ENCODE measurements around the gene TMEM50B.
"Not testable (repeated sequence)": the region's sequence is repeated elsewhere in the genome, so short reads cannot be mapped to it uniquely, and the experiment has no call there.

TMEM50B gene

DNA sequence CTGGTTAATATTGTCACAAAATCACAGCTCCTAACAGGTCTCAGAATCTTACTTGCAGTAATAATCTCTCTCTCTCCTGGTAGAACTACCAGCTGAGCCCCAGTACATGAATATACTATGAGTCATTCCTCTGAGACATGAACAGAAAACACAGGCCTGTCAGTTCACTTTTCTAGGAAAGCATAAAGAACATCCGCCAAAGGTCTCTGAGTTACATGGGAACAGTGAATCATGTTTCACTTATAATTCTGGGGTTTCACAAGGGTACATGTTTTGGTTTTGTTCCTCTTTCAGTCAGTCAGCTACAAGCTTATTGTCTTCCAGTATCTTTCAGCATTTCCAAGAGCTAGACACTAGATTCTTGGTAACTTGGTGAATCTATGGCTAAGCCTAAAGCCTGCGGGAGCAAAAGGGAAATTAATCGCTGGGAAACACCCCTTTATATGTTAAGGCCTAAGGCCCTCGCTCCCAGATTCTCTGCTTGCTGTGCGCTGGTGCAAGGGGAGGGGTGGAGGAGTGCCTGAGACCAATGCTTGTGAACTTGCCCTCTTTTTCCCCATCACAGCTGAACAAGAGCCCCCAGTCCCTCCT lies 44.9 kb downstream of the TMEM50B start:
- in situ Hi-C loops (cut with MboI; ENCODE audit: low pct_unique_long_range_greater_than_20kb, low sequenced_read_pairs) = no loop called here
- peak; percentile 78 for DNase-seq

DNA sequence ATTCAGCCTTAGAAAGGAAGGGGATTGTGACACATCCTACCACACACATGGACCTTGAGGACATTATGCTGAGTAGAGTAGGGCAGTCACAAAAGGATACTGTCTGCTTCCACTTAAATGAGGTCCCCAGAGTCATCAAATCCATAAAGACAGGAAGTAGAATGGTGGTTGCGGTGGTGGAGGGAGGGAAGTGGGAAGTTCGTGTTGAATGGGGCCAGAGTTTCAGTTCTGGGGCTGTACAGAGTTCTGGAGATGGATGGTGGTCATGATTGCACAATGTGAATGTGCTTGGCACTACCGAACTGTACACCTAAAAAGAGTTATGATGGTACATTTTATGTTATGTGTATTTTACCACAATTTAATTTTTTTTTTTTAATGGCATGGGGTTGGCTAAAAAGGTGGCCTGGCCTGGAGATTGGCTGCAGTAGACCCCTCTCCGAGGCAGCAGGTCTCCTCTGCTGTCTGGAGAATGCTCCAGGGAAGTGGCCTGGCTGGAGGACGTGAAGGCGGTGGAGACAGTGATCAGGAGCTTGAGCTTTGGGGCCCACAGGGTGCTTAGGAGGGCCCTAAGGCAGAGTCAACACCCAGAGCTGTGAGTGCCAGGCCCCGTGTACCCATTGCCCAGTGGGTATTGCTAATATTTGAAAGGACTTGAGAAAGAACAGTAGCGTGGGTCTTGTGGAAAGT lies 46.2 kb downstream of the TMEM50B start:
- DNase-seq = peak; percentile 86
- in situ Hi-C loops (cut with MboI; ENCODE audit: low pct_unique_long_range_greater_than_20kb, low sequenced_read_pairs) = no loop called here

DNA sequence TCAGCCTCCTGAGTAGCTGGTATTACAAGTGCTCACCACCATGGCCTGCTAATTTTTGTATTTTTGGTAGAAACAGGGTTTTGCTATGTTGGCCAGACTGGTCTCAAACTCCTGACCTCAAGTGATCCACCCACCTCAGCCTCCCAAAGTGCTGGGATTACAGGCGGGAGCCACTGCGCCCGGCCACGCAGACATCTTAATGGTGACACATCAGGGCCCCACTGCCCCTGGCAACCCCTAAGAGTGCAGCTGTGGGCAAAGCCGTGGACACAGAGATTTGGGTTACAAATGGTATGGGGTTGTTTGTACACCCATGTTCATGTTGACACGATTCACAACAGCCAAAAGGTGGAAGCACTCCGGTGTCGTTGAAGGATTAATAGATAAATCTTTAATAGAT lies 46.8 kb downstream of the TMEM50B start:
- in situ Hi-C loops (cut with MboI; ENCODE audit: low pct_unique_long_range_greater_than_20kb, low sequenced_read_pairs) = no loop called here

DNA sequence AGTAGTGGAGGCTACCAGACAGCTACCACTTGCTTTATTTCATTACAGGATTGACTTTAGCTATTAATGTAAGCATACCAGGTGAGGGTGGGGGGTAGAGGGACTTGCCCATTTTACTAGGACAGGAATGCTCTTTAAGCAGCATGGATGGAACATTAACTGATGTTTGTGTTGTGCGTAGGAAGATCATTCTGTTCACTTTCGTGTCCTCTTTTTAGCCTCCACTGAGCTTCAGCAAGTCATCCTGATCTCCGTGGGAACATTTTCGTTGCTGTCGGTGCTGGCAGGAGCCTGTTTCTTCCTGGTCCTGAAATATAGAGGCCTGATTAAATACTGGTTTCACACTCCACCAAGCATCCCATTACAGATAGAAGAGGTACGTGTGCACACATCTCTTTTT lies 47.3 kb downstream of the TMEM50B start:
- in situ Hi-C loops (cut with MboI; ENCODE audit: low pct_unique_long_range_greater_than_20kb, low sequenced_read_pairs) = no loop called here
- DNase-seq = no peak

More for the DNA sequence above, 46.8 kb downstream of the TMEM50B start:
- DNase-seq = no peak

DNA sequence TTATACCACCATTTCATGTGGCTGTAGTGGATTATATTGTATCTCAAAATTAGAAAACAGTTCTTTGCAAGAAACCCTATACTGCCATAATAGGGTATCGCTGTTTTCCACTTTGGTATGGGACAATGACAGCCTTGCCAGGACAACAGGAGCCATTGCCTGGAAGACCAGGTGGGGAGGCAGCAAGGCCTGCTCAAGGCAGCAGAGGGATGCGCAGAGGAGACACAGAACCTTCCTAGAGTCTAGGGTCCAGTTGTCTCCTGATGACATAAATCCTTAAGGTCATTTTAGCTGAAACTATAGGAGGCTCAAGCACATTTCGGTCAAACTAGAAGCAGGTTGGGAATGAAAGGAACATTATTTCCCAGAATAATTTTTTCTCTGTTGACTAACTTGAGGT lies 48.9 kb downstream of the TMEM50B start:
- in situ Hi-C loops (cut with MboI; ENCODE audit: low pct_unique_long_range_greater_than_20kb, low sequenced_read_pairs) = no loop called here
- no peak for DNase-seq

DNA sequence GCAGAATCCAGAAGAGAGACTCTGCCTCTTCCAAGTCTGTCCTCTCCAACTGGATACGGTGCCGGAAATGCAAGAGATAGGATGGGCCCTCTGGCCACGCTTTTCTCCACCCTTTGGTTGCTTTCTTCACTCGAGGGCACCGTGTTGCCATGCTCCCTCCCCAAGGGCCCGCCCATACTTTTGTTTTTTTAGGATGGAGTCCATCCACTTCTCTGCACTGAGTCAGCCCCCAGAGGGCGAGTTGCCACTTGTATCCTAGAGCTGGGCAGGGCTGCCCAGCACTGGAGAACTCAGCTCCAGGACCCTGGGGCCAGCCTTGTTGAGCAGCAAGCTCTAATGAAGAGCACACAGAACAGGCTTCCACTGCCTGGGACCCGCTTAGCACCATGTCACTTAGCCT lies 51.1 kb downstream of the TMEM50B start:
- in situ Hi-C loops (cut with MboI; ENCODE audit: low pct_unique_long_range_greater_than_20kb, low sequenced_read_pairs) = no loop called here
- no peak for DNase-seq

DNA sequence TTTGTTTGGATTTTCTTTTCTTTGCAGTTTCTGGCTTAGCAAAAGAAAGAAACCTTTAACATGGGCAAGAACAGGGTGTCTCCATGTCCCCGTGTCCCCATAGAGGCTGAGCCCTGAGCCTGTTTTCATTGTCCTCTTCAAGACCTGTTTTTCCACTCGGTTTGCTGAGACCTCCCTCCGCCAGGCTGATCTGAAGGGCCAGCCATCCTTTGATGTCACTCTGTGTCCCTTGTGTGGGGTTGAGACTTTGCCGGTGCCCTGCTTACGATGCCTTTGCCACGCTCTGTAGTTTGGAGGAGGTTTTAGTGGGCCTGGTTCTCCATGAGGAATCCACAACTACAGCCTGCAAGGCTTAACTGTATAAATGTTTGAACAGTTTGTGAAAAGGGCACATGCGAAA lies 52.7 kb downstream of the TMEM50B start:
- no peak for DNase-seq
- in situ Hi-C loops (cut with MboI; ENCODE audit: low pct_unique_long_range_greater_than_20kb, low sequenced_read_pairs) = no loop called here

DNA sequence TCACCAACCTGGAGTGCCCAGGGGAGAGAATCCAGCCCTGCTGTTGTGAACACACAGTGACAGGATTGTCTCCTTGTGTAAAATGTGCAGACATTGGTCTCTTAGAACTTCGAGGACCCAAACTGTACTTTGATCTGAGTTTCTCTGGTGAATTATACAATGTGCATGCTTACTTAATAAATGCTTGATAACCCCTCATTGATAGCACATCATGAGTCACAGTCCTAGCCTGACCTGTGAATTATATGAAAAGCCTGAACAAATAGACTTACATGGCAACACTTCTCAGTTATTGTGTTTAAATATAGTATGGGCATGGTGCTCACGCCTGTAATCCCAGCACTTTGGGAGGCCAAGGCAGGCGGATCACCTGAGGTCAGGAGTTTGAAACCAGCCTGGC lies 53.9 kb downstream of the TMEM50B start:
- in situ Hi-C loops (cut with MboI; ENCODE audit: low pct_unique_long_range_greater_than_20kb, low sequenced_read_pairs) = no loop called here
- no peak for DNase-seq

DNA sequence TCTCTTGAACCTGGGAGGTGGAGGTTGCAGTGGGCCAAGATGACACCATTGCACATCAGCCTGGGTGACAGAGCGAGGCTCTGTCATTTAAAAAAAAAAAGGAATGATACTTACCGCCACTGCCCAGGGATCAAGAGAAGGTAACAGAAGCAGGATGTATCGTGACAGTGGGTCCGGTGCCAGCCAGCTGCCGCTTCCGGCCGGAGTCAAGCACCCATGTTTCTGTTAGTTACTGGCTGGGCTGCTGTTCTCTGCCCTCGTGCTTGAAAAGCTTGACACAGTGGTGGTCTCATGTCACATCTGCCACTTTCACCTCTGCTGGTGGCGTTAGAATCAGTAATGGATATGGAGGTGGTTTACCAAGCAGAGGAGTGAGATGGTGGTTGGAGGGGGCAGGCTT lies 55.6 kb downstream of the TMEM50B start:
- DNase-seq = no peak
- in situ Hi-C loops (cut with MboI; ENCODE audit: low pct_unique_long_range_greater_than_20kb, low sequenced_read_pairs) = no loop called here

DNA sequence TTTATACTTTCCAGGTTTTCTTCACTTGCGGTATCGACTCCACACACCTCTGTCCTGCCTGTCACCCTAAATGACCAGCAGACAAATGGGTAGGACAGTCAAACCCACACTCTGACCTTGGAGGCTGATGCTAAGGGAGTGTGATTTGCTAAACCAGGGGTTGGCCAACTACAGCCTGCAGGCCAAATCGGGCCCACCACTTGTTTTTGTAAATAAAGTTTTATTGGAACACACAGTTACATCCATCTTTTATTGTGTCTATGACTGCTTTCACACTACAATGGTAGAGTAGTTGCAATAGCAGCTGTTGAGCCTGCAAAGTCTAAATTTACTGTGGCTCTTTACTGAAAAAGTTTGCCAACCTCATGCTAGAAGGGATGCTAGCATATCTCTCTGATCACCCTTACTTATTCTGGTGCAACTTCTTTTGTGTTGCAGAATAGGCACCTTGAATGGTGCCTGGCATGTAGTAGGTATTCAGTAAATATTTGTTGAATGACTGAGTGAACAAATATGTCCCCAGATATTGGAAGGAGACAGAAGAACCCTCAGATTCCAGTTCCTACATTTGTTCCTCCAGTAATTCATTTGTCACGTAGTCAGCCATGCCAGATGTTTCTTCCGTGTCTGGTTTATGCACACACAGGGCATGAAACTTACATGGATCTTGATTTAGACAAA lies 57.9 kb downstream of the TMEM50B start:
- in situ Hi-C loops (cut with MboI; ENCODE audit: low pct_unique_long_range_greater_than_20kb, low sequenced_read_pairs) = no loop called here
- DNase-seq = no peak

DNA sequence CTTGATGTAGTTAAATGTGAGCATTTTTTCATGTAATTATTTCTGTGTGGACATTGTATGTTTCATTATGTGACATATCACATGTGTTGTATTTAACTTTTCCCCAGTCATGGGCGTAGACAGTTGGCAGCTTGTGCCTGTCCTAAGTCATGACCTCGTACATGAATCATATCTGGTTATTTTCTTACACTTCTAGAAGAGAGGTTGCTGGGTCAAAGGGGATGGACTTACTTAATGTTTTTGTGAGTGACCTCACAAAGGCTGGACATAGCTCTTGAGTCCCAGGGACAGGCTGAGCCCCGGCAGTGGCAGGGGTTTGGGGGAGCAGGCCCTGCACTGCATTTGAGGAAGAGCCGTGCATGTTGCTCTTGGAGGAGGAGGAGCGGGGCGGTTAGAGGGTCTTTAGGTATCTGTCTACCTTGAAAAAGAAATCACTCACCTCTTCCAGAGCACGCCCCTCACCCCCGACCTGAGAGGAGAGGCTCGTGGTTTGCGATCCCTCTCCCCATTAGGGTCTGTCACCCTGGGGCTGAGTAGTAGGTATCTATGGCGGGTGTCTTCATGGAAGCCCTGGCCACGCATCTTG lies 60.1 kb downstream of the TMEM50B start:
- in situ Hi-C loops (cut with MboI; ENCODE audit: low pct_unique_long_range_greater_than_20kb, low sequenced_read_pairs) = no loop called here
- no peak for DNase-seq

DNA sequence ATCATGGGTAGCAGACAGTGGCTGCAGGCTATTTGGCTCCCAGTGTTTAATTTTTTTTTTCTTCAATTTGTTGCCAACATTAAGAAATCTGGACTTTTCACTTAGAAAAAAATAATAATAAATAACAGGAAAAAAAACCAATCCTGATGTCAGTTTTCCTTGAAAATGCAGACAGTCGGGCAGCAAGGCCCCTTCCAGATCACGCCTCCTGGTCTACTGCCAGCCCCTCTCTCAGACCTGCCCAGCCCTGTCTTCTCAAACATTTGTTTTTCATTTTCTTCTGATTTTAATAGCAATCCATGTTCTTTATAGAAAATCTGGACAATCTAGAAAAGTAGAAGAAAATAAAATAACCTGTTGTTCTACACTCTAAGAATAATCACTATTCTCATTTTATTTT lies 61.1 kb downstream of the TMEM50B start:
- no peak for DNase-seq
- in situ Hi-C loops (cut with MboI; ENCODE audit: low pct_unique_long_range_greater_than_20kb, low sequenced_read_pairs) = no loop called here

DNA sequence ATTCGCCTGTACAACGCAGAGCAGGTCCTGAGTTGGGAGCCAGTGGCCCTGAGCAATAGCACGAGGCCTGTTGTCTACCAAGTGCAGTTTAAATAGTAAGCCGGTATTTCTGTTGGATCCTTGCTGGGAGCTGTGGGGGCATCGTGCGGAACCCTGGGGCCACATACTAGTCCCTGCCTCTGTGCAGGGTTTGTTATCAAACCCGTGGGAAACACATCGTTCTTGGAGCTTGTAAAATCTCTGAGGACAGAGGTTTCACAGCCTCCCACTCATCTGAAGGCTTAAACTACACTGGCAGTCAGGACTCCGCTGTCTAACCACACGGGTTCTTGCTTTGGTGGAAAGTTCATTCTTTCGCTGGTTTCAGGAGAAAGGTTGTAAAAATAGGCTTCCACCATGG lies 64.8 kb downstream of the TMEM50B start:
- DNase-seq = no peak
- in situ Hi-C loops (cut with MboI; ENCODE audit: low pct_unique_long_range_greater_than_20kb, low sequenced_read_pairs) = no loop called here

DNA sequence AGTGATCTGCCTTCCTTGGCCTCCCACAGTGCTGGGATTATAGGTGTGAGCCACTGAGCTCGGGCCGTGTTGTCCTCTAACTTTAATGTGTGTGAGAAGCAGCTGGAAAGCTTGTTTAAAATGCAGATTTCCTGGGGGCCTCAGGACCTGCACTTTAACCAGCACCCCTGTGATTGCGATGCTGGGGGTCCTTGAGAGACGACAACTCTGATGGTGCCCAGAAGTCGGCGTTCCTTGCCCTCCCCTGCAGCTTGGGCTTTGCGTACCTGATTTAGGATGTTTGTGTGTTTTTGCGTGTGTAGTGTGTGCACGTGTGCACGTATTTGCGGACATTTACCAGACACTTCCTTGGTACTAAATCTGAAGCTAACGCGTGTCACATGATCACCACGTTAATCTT lies 65.7 kb downstream of the TMEM50B start:
- in situ Hi-C loops (cut with MboI; ENCODE audit: low pct_unique_long_range_greater_than_20kb, low sequenced_read_pairs) = no loop called here

DNA sequence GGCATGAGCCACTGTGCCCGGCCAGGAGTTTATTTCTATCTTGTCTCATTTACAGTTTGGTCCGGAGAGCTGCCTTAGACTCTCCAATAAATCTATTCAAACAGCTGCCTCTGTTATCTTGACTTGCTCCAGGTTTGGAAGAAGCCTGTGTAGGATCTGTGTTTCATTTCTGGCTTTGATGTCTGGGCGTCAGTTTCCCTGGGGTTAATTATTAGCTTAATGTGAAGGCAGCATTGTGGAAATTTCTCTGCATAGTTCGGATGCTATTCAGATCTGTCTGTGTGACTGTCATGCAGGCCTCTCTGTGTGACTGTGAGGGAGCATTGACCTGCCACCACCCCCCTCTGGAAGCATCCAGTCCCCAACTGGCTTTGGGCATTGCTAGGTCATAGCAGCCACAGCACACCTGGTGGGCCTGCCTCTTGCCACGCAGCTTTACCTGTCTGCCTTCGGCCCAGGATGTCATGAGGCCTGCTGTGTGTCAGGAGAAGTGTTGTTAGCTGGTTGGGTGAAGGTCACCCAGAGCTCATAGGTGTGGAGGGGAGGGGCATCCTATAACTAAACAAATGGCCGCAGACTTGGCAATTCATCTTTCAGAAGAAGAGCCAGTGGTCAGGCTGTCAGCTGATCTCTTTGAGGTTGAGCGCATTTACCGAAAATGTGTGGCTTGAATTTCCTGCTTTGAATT lies 66.8 kb downstream of the TMEM50B start:
- in situ Hi-C loops (cut with MboI; ENCODE audit: low pct_unique_long_range_greater_than_20kb, low sequenced_read_pairs) = no loop called here
- no peak for DNase-seq

More for the DNA sequence above, 65.7 kb downstream of the TMEM50B start:
- DNase-seq = no peak

DNA sequence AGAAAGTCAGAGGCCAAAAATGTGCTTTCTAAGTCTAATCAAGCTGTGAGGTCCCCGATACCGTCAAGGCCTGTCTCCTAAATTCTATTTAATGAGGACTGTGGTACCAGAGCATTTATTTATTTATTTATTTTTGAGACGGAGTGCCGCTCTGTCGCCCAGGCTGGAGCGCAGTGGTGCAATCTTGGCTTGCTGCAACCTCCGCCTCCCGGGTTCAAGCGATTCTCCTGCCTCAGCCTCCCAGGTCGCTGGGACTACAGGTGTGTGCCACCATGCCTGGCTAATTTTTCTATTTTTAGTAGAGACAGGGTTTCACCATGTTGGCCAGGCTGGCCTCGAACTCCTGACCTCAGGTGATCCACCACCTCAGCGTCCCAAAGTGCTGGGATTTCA lies 67.3 kb downstream of the TMEM50B start:
- in situ Hi-C loops (cut with MboI; ENCODE audit: low pct_unique_long_range_greater_than_20kb, low sequenced_read_pairs); DNase-seq: not testable (repeated sequence)

DNA sequence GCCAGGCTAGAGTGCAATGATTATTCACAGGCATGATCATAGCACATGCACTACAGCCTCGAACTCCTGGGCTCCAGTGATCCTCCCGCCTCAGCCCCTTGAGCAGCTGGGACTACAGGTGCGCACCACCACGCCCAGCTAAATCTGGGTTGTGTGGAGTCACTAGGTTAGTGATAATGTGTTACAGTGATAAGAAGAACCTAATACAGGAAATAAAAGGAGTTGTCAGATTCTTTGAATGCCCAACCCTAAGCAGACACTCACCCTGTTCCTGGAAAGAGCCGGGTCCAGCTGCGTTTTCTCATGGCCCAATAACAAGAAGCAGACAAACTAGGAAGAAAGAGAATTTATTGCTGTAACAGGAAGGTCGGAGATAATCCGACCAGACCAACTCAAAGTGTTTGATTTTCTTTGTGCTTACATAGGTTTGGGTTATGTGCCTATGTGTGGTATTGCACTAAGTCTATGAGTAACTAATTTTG lies 67.8 kb downstream of the TMEM50B start:
- in situ Hi-C loops (cut with MboI; ENCODE audit: low pct_unique_long_range_greater_than_20kb, low sequenced_read_pairs) = no loop called here
- no peak for DNase-seq

DNA sequence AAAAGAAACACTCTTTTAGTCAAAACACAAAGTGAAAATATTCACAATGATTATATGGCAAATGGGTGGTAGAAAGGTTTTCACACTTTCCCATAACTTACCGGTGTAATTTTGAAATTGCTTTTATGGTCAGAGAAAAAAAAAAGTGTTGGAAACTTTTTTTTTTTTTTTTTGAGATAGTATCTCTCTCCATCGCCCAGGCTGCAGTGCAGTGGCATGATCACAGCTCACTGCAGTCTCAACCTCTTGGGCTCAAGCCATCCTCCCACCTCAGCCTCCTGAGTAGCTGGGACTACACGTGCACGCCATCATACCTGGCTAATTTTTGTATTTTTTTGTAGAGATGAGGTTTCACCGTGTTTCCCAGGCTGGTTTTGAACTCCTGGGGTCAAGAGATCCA lies 73.3 kb downstream of the TMEM50B start:
- in situ Hi-C loops (cut with MboI; ENCODE audit: low pct_unique_long_range_greater_than_20kb, low sequenced_read_pairs) = no loop called here
- no peak for DNase-seq

DNA sequence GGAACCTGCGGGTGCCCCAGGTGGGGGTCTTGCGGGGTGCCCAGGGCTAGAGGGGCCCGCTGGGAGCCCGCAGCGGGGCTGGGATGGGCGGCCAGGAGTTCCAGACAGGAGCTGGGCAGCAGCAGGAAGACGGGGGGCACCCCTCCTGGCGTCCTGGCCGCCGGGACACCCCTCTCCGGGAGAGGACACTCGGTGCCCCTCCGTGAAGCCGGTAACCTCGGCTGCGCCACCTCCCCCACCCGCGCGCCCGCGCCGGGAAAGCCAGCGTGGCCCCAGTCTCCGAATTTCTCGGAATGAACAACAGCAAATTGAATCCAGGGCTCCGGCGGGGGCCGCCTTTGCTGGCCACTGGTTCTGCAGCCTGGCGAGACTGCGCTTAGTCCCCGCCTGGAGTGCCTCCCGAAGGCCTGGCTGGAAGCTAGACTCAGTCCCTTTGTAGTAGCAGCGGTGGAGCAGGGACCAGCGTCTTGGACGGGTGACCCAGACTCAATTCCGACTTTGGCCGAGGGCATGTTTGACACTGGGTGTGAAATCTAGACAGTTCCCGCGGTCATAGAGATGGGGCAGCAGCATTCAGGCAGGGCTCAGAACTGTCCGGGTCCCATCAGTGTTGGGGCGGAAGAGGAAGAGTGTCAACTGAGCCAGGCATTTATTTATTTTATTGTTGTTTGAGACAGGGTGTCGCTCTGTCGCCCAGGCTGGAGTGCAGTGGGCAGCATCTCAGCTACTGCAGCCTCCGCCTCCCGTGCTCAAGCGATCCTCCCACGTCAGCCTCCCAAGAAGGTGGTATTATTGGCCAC lies 75.8 kb downstream of the TMEM50B start:
- in situ Hi-C loops (cut with MboI; ENCODE audit: low pct_unique_long_range_greater_than_20kb, low sequenced_read_pairs) = no loop called here
- peak; percentile 61 for DNase-seq

All from KBM-7 (cell line).